Measurements from ENCODE around the gene PLCL1.

GRCh38 chr2:197885126-197885525, 80.7 kb downstream of the PLCL1 start:
- TF ChIP-seq POLR2A (IDR thresholded peaks at IDR 0.05; ENCODE audit: low read depth, low read length): no peak
- TF ChIP-seq EZH2 (IDR thresholded peaks at IDR 0.05; ENCODE audit: borderline replicate concordance, low read depth, low read length, severe bottlenecking): no peak
- no peak for TF ChIP-seq CTCF (IDR thresholded peaks at IDR 0.05; ENCODE audit: extremely low read depth in 1 of 2, insufficient read depth in 1 of 2, low read depth in 1 of 2, low read length in 2 of 2)
- no peak for TF ChIP-seq POLR2AphosphoS5 (IDR thresholded peaks at IDR 0.05; ENCODE audit: insufficient read depth, low read depth, low read length)
